ENCODE measurements around the gene DLK2.

Gene DLK2

DNA sequence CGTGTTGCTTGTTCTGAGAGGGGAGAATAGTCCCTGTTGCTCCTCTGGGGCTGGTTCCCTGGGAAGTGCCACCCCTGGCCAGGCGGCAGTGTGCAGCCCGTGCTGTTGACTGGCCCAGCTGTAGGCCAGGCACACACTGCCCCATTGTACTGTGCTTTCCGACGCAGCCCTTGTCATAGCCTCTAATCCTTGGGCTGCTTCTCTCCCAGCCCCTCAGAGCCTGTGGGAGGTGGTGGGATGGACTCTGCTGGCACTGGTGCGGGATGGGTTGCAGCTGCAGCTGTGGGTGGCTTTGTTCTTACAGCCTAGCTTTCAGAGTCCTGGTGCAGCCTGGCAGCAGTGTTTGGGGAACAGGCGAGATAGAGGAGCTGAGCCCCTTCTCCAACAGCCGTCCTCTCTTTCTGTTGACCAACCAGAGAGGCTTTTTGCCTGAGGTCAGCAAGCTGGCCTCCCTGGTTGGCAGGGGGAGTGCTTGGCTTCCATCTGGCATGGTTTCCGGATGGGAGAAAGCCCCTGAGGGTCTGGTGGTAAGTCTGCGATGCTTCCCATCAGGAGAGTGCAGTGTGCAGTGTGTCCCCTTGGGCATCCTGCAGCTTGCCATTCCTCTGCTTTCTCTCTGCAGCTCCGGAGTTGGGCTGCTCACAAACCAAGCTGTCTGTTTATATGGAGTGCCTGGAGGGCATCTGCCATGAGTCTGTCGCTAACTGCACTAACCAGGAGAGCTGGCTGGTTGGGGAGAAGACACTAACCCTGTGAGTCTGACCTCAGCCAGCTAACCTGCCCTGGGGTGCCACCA is 34.1 kb upstream of the DLK2 start:
- TF ChIP-seq, protein P1, sequence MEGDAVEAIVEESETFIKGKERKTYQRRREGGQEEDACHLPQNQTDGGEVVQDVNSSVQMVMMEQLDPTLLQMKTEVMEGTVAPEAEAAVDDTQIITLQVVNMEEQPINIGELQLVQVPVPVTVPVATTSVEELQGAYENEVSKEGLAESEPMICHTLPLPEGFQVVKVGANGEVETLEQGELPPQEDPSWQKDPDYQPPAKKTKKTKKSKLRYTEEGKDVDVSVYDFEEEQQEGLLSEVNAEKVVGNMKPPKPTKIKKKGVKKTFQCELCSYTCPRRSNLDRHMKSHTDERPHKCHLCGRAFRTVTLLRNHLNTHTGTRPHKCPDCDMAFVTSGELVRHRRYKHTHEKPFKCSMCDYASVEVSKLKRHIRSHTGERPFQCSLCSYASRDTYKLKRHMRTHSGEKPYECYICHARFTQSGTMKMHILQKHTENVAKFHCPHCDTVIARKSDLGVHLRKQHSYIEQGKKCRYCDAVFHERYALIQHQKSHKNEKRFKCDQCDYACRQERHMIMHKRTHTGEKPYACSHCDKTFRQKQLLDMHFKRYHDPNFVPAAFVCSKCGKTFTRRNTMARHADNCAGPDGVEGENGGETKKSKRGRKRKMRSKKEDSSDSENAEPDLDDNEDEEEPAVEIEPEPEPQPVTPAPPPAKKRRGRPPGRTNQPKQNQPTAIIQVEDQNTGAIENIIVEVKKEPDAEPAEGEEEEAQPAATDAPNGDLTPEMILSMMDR (IDR thresholded peaks at IDR 0.05; ENCODE audit: low read depth, low read length) = no peak
- no peak for TF ChIP-seq POLR2A (IDR thresholded peaks at IDR 0.05; ENCODE audit: extremely low read depth, insufficient read length)
- TF ChIP-seq, protein P2, sequence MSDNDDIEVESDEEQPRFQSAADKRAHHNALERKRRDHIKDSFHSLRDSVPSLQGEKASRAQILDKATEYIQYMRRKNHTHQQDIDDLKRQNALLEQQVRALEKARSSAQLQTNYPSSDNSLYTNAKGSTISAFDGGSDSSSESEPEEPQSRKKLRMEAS (IDR thresholded peaks at IDR 0.05; ENCODE audit: low read depth, low read length) = no peak
- no peak for TF ChIP-seq MYC (IDR thresholded peaks at IDR 0.05; ENCODE audit: low read depth, low read length)
- H3K4me3 ChIP-seq (ENCODE audit: low read depth, low read length) = no peak overlapping the region
- DNase-seq (ENCODE audit: low read depth) = no peak

DNA sequence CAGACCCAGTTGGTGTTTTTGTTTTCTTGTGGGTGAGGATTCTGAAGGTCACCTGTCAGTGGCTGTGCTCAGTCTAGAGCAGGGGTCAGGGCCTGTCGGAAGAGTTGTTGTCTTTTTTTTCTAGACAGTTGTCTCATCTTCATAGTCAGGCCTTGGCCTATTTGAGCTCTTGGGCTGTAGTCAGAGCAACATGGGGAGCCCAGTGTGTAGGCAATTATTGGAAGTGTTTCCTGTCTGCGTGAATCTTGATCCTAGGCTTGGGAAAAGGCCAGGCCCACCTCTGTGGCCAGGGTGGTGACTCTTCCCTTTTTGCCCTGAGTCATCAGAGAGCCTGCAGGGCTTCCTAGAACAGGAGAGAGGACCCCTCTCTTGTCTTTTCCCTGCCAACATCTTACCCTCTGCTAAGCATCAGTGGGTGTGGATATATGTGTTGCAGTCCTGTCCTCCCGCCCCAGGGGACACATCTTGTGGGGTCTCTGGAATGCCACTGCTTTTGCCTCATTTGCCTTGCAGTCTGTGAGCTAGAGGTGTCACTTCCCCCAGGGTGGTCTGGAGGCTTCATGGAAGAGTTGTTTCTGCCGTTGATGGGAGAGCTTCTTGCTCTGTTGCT is 33.4 kb upstream of the DLK2 start:
- no peak overlapping the region for H3K4me3 ChIP-seq (ENCODE audit: low read depth, low read length)
- DNase-seq (ENCODE audit: low read depth) = no peak
- TF ChIP-seq, protein P1 (IDR thresholded peaks at IDR 0.05; ENCODE audit: low read depth, low read length) = no peak
- TF ChIP-seq POLR2A (IDR thresholded peaks at IDR 0.05; ENCODE audit: extremely low read depth, insufficient read length) (no peak), MYC (IDR thresholded peaks at IDR 0.05; ENCODE audit: low read depth, low read length) (no peak)
- TF ChIP-seq, protein P2 (IDR thresholded peaks at IDR 0.05; ENCODE audit: low read depth, low read length) = no peak

DNA sequence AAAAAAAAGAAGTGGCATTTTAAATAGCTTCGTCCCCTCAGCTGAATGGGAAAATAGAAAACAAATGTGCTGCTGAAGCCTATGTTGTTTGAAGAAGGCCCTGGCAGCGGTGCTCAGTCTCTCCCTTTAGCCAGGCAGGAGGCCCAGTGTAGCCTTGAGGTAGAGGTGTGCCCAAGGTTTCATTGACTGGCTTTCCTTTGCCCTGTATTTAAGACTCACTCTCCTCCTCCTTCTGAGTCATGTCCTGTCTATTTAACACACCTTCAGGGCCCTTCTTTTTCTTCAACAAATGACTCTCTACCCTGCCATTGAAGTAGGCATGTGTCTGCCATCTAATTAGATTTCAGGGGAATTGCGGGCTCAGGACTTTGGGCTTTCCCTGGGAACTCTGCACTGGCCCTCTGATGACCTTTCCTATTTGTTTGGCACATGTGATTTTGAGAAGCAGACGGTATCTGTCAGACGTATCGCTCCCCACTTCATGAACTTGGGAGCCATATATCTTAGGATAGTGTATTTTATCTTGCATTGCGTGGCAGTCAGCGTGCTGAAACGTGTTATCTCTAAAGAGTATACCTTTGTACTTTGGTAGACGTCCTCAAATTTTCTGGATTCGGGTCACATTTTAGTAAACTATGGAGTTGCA is 26.4 kb upstream of the DLK2 start:
- no peak overlapping the region for H3K4me3 ChIP-seq (ENCODE audit: low read depth, low read length)
- no peak for TF ChIP-seq POLR2A (IDR thresholded peaks at IDR 0.05; ENCODE audit: extremely low read depth, insufficient read length)
- TF ChIP-seq, protein P2 (IDR thresholded peaks at IDR 0.05; ENCODE audit: low read depth, low read length) = no peak
- no peak for TF ChIP-seq MYC (IDR thresholded peaks at IDR 0.05; ENCODE audit: low read depth, low read length)
- TF ChIP-seq, protein P1 (IDR thresholded peaks at IDR 0.05; ENCODE audit: low read depth, low read length) = no peak
- DNase-seq (ENCODE audit: low read depth) = no peak

DNA sequence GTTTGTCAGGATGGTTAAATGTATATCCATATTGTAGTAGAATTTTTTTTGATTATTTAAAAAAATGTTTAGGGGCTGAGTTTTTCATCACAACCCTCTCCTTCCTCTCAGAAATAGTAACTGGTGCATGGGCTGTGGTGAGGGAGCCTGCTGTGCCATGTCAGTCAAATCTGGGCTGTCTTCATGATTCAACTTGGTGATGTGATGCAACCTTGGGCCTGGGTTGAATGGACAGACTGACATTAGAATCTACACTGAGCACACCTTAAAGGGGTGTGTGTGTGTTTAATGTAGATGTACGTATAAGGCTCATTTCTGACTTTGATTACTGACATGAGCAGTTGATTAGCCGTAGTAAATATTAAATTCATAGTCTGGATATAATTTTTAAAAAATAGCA is 25.7 kb upstream of the DLK2 start:
- DNase-seq (ENCODE audit: low read depth) = peak; percentile 71

DNA sequence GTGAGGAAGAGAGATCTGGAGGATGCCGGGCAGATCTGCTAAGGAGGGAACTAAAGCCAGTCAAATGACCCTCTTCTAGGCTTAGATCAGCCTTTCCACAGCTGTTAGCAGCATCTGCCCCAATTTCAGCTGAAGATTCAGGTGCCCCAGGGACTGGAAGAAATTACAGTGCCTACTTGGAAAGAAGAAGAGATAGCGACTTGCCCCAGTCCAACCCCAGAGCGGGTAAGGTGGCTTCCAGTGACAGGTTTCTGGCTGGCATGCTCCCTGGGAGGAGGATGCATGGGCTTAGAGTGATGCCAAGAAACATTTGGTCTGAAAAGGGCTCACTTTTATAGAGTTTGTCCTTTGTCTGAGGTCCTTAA is 22.6 kb upstream of the DLK2 start:
- peak overlapping the region; percentile 93 for H3K4me3 ChIP-seq (ENCODE audit: low read depth, low read length)
- DNase-seq (ENCODE audit: low read depth) = no peak
- TF ChIP-seq, protein P1 (IDR thresholded peaks at IDR 0.05; ENCODE audit: low read depth, low read length) = no peak
- TF ChIP-seq, protein P2 (IDR thresholded peaks at IDR 0.05; ENCODE audit: low read depth, low read length) = no peak

More for the DNA sequence above, 25.7 kb upstream of the DLK2 start:
- TF ChIP-seq, protein P2 (IDR thresholded peaks at IDR 0.05; ENCODE audit: low read depth, low read length) = no peak
- TF ChIP-seq MYC (IDR thresholded peaks at IDR 0.05; ENCODE audit: low read depth, low read length) = no peak
- TF ChIP-seq, protein P1 (IDR thresholded peaks at IDR 0.05; ENCODE audit: low read depth, low read length) = no peak
- no peak for TF ChIP-seq POLR2A (IDR thresholded peaks at IDR 0.05; ENCODE audit: extremely low read depth, insufficient read length)
- no peak overlapping the region for H3K4me3 ChIP-seq (ENCODE audit: low read depth, low read length)

Data from NB4 (cell line).